ENCODE measurements around the gene FAM204A.

DNA sequence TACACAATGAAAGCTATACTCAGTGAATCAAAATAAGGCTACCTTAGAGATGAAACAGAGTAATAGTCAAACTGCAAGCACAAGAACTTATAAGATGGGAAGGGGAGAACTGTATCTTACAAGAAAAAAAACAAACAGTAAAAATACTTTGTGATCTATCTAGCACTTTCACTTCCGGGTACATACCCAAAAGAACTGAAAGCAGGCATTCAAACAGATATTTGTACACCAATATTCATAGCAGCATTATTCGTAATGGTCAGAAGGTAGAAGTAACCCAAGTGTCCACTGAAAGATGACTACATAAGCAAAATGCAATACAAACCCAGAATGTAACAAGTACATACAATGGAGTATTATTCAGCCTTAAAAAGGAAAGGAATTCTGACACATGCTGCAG is 18.0 kb downstream of the FAM204A start:
- TF ChIP-seq, protein P1, sequence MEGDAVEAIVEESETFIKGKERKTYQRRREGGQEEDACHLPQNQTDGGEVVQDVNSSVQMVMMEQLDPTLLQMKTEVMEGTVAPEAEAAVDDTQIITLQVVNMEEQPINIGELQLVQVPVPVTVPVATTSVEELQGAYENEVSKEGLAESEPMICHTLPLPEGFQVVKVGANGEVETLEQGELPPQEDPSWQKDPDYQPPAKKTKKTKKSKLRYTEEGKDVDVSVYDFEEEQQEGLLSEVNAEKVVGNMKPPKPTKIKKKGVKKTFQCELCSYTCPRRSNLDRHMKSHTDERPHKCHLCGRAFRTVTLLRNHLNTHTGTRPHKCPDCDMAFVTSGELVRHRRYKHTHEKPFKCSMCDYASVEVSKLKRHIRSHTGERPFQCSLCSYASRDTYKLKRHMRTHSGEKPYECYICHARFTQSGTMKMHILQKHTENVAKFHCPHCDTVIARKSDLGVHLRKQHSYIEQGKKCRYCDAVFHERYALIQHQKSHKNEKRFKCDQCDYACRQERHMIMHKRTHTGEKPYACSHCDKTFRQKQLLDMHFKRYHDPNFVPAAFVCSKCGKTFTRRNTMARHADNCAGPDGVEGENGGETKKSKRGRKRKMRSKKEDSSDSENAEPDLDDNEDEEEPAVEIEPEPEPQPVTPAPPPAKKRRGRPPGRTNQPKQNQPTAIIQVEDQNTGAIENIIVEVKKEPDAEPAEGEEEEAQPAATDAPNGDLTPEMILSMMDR (conservative IDR thresholded peaks at IDR 0.05; ENCODE audit: low read depth, low read length), result no peak
- no peak for TF ChIP-seq EZH2 (IDR thresholded peaks at IDR 0.05; ENCODE audit: low read length, unreplicated experiment)
